ENCODE measurements around the gene ZSCAN21. TPM values are rescaled to one million over a fixed set of nuclear protein-coding genes. Genes with fewer than 3 reads are reported as not detected.

Gene ZSCAN21
- total RNA-seq, 1 donor from 2014 or later = 26.3 TPM

DNA sequence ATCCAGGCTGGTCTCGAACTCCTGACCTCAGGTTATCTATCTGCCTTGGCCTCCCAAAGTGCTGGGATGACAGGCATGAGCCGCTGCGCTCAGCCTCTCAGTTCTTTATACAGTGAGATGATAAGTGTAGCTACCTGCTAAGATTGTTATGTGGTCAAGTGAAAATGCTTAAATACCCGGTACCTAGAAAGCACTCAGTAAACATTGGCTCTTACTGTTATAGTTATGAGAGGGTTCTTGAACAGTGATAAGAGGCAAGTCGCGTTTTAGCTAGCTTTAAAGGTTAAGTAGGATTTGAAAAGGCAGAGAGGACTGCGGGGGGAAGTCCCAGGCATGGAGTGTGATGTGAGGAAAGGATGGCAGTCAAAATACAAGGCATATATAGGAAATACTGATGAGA, 29.7 kb upstream of the ZSCAN21 start:
- Mint-ChIP-seq H3K9me3 (ENCODE audit: unreplicated experiment) (peaks cover 1% of the 10 kb centered on the region), H3K27ac (ENCODE audit: unreplicated experiment) (peak overlapping the region; percentile 34), H3K4me3 (ENCODE audit: unreplicated experiment) (no peak overlapping the region), H3K36me3 (ENCODE audit: unreplicated experiment) (peaks cover 4% of the 10 kb centered on the region), H3K4me1 (ENCODE audit: low read depth, unreplicated experiment) (peaks cover 10% of the 10 kb centered on the region), H3K27me3 (ENCODE audit: unreplicated experiment) (no peaks in the 10 kb centered on the region)
- TF ChIP-seq, protein P1, sequence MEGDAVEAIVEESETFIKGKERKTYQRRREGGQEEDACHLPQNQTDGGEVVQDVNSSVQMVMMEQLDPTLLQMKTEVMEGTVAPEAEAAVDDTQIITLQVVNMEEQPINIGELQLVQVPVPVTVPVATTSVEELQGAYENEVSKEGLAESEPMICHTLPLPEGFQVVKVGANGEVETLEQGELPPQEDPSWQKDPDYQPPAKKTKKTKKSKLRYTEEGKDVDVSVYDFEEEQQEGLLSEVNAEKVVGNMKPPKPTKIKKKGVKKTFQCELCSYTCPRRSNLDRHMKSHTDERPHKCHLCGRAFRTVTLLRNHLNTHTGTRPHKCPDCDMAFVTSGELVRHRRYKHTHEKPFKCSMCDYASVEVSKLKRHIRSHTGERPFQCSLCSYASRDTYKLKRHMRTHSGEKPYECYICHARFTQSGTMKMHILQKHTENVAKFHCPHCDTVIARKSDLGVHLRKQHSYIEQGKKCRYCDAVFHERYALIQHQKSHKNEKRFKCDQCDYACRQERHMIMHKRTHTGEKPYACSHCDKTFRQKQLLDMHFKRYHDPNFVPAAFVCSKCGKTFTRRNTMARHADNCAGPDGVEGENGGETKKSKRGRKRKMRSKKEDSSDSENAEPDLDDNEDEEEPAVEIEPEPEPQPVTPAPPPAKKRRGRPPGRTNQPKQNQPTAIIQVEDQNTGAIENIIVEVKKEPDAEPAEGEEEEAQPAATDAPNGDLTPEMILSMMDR (IDR thresholded peaks at IDR 0.05; ENCODE audit: partially characterized antibody, unreplicated experiment) = no peak
- no peak for DNase-seq

GRCh38 chr7:100021297-100021696, 28.3 kb upstream of the ZSCAN21 start:
- peaks cover 10% of the 10 kb centered on the region for H3K4me1 Mint-ChIP-seq (ENCODE audit: low read depth, unreplicated experiment)
- H3K36me3 Mint-ChIP-seq (ENCODE audit: unreplicated experiment) = peaks cover 4% of the 10 kb centered on the region
- no peak for DNase-seq
- H3K27ac Mint-ChIP-seq (ENCODE audit: unreplicated experiment) = peak overlapping the region; percentile 43
- TF ChIP-seq, protein P1 (IDR thresholded peaks at IDR 0.05; ENCODE audit: partially characterized antibody, unreplicated experiment) = no peak
- peaks cover 1% of the 10 kb centered on the region for H3K9me3 Mint-ChIP-seq (ENCODE audit: unreplicated experiment)
- H3K27me3 Mint-ChIP-seq (ENCODE audit: unreplicated experiment) = no peaks in the 10 kb centered on the region
- H3K4me3 Mint-ChIP-seq (ENCODE audit: unreplicated experiment) = no peak overlapping the region

DNA sequence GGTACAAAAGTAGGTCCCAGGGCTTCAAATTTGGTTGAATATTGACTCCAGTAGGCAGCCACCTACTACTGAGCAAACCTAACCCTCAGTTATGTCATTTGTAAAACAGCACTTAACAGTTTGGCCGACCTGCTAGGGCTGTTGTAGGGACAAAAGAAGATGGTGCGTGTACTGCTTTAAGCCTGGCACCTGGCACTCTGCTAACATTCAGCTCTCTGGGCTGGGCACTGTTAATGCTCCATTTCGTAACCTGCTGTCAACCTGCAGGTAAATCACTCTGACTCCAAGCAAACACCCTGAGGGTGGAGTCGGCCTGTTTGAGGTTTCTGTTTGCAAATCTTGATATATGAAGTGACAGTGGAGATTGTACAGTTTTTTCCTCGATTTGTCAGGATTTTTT, 27.0 kb upstream of the ZSCAN21 start:
- TF ChIP-seq, protein P1 (IDR thresholded peaks at IDR 0.05; ENCODE audit: partially characterized antibody, unreplicated experiment) = no peak
- no peaks in the 10 kb centered on the region for H3K27me3 Mint-ChIP-seq (ENCODE audit: unreplicated experiment)
- DNase-seq = no peak
- H3K27ac Mint-ChIP-seq (ENCODE audit: unreplicated experiment) = no peak overlapping the region
- peaks cover 1% of the 10 kb centered on the region for H3K9me3 Mint-ChIP-seq (ENCODE audit: unreplicated experiment)
- no peak overlapping the region for H3K4me3 Mint-ChIP-seq (ENCODE audit: unreplicated experiment)
- peaks cover 4% of the 10 kb centered on the region for H3K36me3 Mint-ChIP-seq (ENCODE audit: unreplicated experiment)
- H3K4me1 Mint-ChIP-seq (ENCODE audit: low read depth, unreplicated experiment) = peaks cover 6% of the 10 kb centered on the region

DNA sequence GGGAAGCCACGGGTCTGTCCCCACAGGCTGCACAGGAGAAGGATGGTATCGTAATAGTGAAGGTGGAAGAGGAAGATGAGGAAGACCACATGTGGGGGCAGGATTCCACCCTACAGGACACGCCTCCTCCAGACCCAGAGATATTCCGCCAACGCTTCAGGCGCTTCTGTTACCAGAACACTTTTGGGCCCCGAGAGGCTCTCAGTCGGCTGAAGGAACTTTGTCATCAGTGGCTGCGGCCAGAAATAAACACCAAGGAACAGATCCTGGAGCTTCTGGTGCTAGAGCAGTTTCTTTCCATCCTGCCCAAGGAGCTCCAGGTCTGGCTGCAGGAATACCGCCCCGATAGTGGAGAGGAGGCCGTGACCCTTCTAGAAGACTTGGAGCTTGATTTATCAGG, 26.0 kb upstream of the ZSCAN21 start:
- Mint-ChIP-seq H3K36me3 (ENCODE audit: unreplicated experiment) (peaks cover 4% of the 10 kb centered on the region), H3K4me3 (ENCODE audit: unreplicated experiment) (no peak overlapping the region), H3K27ac (ENCODE audit: unreplicated experiment) (peak overlapping the region; percentile 43), H3K9me3 (ENCODE audit: unreplicated experiment) (peaks cover 1% of the 10 kb centered on the region), H3K4me1 (ENCODE audit: low read depth, unreplicated experiment) (peaks cover 3% of the 10 kb centered on the region), H3K27me3 (ENCODE audit: unreplicated experiment) (no peaks in the 10 kb centered on the region)
- DNase-seq = no peak
- TF ChIP-seq, protein P1 (IDR thresholded peaks at IDR 0.05; ENCODE audit: partially characterized antibody, unreplicated experiment) = no peak

DNA sequence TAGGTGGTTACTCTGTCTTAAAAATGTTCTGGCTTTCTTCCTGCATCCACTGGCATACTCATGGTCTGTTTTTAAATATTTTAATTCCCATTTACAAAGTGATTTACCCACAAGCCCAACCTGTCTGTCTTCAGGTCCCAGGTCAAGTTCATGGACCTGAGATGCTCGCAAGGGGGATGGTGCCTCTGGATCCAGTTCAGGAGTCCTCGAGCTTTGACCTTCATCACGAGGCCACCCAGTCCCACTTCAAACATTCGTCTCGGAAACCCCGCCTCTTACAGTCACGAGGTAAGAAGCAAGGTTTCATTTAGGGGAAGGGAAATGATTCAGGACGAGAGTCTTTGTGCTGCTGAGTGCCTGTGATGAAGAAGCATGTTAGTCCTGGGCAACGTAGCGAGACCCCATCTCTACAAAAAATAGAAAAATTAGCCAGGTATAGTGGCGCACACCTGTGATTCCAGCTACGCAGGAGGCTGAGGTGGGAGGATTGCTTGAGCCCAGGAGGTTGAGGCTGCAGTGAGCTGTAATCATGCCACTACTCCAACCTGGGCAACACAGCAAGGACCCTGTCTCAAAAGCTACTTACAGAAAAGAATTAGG, 25.5 kb upstream of the ZSCAN21 start:
- Mint-ChIP-seq H3K27me3 (ENCODE audit: unreplicated experiment) (no peaks in the 10 kb centered on the region), H3K9me3 (ENCODE audit: unreplicated experiment) (peaks cover 1% of the 10 kb centered on the region), H3K4me1 (ENCODE audit: low read depth, unreplicated experiment) (no peaks in the 10 kb centered on the region), H3K27ac (ENCODE audit: unreplicated experiment) (no peak overlapping the region), H3K4me3 (ENCODE audit: unreplicated experiment) (no peak overlapping the region), H3K36me3 (ENCODE audit: unreplicated experiment) (peaks cover 4% of the 10 kb centered on the region)
- TF ChIP-seq, protein P1 (IDR thresholded peaks at IDR 0.05; ENCODE audit: partially characterized antibody, unreplicated experiment) = no peak
- DNase-seq = no peak
